ENCODE measurements around the gene ATG2A. TPM values are rescaled to one million over a fixed set of nuclear protein-coding genes. Genes with fewer than 3 reads are reported as not detected.
A peak's percentile ranks its signal among the peaks of the same experiment; 100 is the strongest.

The ATG2A gene
- total and polyA plus RNA-seq, 9 of the 15 experiments (the other 6 are each of a cell fraction or from before 2014, with no cell fraction given), result 0.25 to 45.9 (median 5.2) TPM

GRCh38 chr11:64878494-64879243, 38.3 kb downstream of the ATG2A start, which contains the start of gene EHD1:
Gene EHD1, minus strand, starts transcription at chr11:64878621. Its CDS starts 157 bp downstream, at chr11:64878464.
- Histone ChIP-seq H4K20me1 (replicated peaks; ENCODE audit: control insufficient read depth, insufficient read depth, low read length) (peaks cover 14% of the 10 kb centered on the region; the same call in 1 of the 2 replicates), H3K9me1 (ENCODE audit: control insufficient read depth, insufficient read depth, low read length) (no peaks in the 10 kb centered on the region), H3K9me3 (replicated peaks; ENCODE audit: control insufficient read depth, insufficient read depth, low read depth, low read length) (no peaks in the 10 kb centered on the region), H3K4me2 (ENCODE audit: insufficient read depth, low read length) (peak within 1 kb of the TSS; percentile 95), H3K27me3 (ENCODE audit: control insufficient read depth in 2 of 2, insufficient read depth in 2 of 2, low read length in 2 of 2) (no peaks in the 10 kb centered on the region), H3K36me3 (ENCODE audit: control insufficient read depth, insufficient read depth, low read length) (peaks cover 18% of the 10 kb centered on the region; the same call in 2 of the 3 replicates), H3K9ac (ENCODE audit: insufficient read depth in 1 of 2, low read depth in 2 of 2, low read length in 2 of 2) (peak within 1 kb of the TSS; percentile 89 to 99), H3K27ac (ENCODE audit: extremely low read depth, low read depth, low read length) (peak within 1 kb of the TSS; percentile 88), H3K4me3 (peak within 1 kb of the TSS; percentile 71), H3K79me2 (ENCODE audit: control insufficient read depth, insufficient read depth, low read length) (peaks cover 53% of the 10 kb centered on the region), H2AFZ (ENCODE audit: low read depth, low read length) (peak within 1 kb of the TSS; percentile 92), H3K4me1 (replicated peaks in 1 of 2; ENCODE audit: control insufficient read depth in 2 of 2, insufficient read depth in 2 of 2, low read length in 2 of 2) (peaks cover 26 to 60% of the 10 kb centered on the region in 2 experiments)
- in situ Hi-C loops (cut with MboI) (no loop called here), intact Hi-C loops (cut with micrococcal nuclease) (no loop called here)
- under 1% methylated on average over 68 of the region's 75 CpGs for WGBS (ENCODE audit: insufficient coverage, low coverage, missing lambda C conversion rate)
- BruUV-seq (replicated peaks), result TSS peak; percentile 93
- ATAC-seq (peak; percentile 93), DNase-seq (ENCODE audit: extremely low read depth in 1 of 4, low spot score in 3 of 4) (peak; percentile 99 to 100 (median 99)), FAIRE-seq (peak; percentile 85)
- ChIA-PET POLR2A (interaction anchor here (0.6 to 9.0 kb wide), 17 partner anchors 11 to 620 kb away, joined by 3 to 109 read pairs (median 4); partner anchors contain the start of genes MALAT1 and RASGRP2), CTCF (ENCODE audit: low intra/inter-chr PET ratio) (interaction anchor here (1.1 kb wide), 1 partner anchor 16 kb away, joined by 3 read pairs; no protein-coding TSS in a partner anchor)
- TF ChIP-seq CTBP1 (IDR thresholded peaks at IDR 0.05; ENCODE audit: borderline replicate concordance) (peak; percentile 76), SREBF1 (IDR thresholded peaks at IDR 0.05; ENCODE audit: borderline replicate concordance, low read depth, low read length) (no peak), RHOXF2B (CRISPR knock-in tag; conservative IDR thresholded peaks at IDR 0.05) (no peak), ZNF699 (CRISPR knock-in tag; IDR thresholded peaks at IDR 0.05; ENCODE audit: insufficient replicate concordance) (no peak), ESRRA (IDR thresholded peaks at IDR 0.05; ENCODE audit: borderline replicate concordance, low read depth) (peak; percentile 94; the same call in 1 of the 2 replicates), RCOR1 (IDR thresholded peaks at IDR 0.05; ENCODE audit: borderline replicate concordance in 1 of 2, low read depth in 2 of 2, low read length in 2 of 2) (no peak; a peak in 1 of 4 replicates), ZNF197 (CRISPR knock-in tag; IDR thresholded peaks at IDR 0.05; ENCODE audit: low read depth) (no peak), HINFP (tag; conservative IDR thresholded peaks at IDR 0.05; ENCODE audit: low read depth) (no peak), BMI1 (IDR thresholded peaks at IDR 0.05; ENCODE audit: low read length) (peak; percentile 93), CREB5 (CRISPR knock-in tag; IDR thresholded peaks at IDR 0.05) (no peak), GTF2B (IDR thresholded peaks at IDR 0.05; ENCODE audit: extremely low read depth, insufficient read length) (peak; percentile 77), FOXA3 (CRISPR knock-in tag; conservative IDR thresholded peaks at IDR 0.05 in 1 of 2, IDR thresholded peaks at IDR 0.05 in 1 of 2) (peak in 1 of 2 experiments; percentile 47; a peak in 1 of 4 replicates), HNRNPLL (IDR thresholded peaks at IDR 0.05; ENCODE audit: low read depth, low read length, poor library complexity, severe bottlenecking) (peak; percentile 76)
- TF ChIP-seq, protein P1, sequence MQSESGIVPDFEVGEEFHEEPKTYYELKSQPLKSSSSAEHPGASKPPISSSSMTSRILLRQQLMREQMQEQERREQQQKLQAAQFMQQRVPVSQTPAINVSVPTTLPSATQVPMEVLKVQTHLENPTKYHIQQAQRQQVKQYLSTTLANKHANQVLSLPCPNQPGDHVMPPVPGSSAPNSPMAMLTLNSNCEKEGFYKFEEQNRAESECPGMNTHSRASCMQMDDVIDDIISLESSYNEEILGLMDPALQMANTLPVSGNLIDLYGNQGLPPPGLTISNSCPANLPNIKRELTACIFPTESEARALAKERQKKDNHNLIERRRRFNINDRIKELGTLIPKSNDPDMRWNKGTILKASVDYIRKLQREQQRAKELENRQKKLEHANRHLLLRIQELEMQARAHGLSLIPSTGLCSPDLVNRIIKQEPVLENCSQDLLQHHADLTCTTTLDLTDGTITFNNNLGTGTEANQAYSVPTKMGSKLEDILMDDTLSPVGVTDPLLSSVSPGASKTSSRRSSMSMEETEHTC (IDR thresholded peaks at IDR 0.05), result no peak

Data from K562 (cell line).